H9 (cell line): ENCODE data around the gene TBCC. TPM values are rescaled to one million over a fixed set of nuclear protein-coding genes. Genes with fewer than 3 reads are reported as not detected.

Experiments used
- DNase-seq: peaks from one replicate; pipeline ENCODE4 v3.0.0-alpha.2; 2017
- H2AFZ ChIP-seq: one replicate; pipeline ENCODE4 v1.6.1; 2013; ENCODE audit warnings: mild to moderate bottlenecking, low read length, control low read depth, moderate library complexity
- H2AK5ac ChIP-seq: 2 replicates; pipeline ENCODE4 v1.6.1; 2013; ENCODE audit warnings: low read length, control low read depth, mixed read lengths; ENCODE audit not compliant: insufficient read length
- H2BK120ac ChIP-seq: one replicate; pipeline ENCODE4 v1.6.1; 2013; ENCODE audit warnings: low read depth, mild to moderate bottlenecking, low read length, control low read depth, inconsistent platforms; ENCODE audit not compliant: poor library complexity, severe bottlenecking
- H2BK12ac ChIP-seq: 2 replicates; pipeline ENCODE4 v1.6.1; 2013; ENCODE audit warnings: low read length, control low read depth, mixed read lengths, low read depth; ENCODE audit not compliant: insufficient read length
- H2BK15ac ChIP-seq: 2 replicates; pipeline ENCODE4 v1.6.1; 2013; ENCODE audit warnings: low read depth, low read length, control low read depth
- H2BK20ac ChIP-seq: one replicate; pipeline ENCODE4 v1.6.1; 2013; ENCODE audit warnings: low read depth, mild to moderate bottlenecking, low read length, control low read depth, inconsistent platforms; ENCODE audit not compliant: poor library complexity, severe bottlenecking
- H2BK5ac ChIP-seq: 2 replicates; pipeline ENCODE4 v1.6.1; 2013; ENCODE audit warnings: low read length, control low read depth, mixed read lengths; ENCODE audit not compliant: insufficient read length
- H3K14ac ChIP-seq: 2 replicates; pipeline ENCODE4 v1.6.1; 2013; ENCODE audit warnings: low read length, control low read depth; ENCODE audit not compliant: insufficient read depth
- H3K18ac ChIP-seq: 2 replicates; pipeline ENCODE4 v1.6.1; 2013; ENCODE audit warnings: low read depth, mild to moderate bottlenecking, mixed read lengths, low read length, control low read depth; ENCODE audit not compliant: insufficient read length
- H3K23ac ChIP-seq: 2 replicates; pipeline ENCODE4 v1.6.1; 2013; ENCODE audit warnings: low read length, control low read depth, mixed read lengths, low read depth; ENCODE audit not compliant: insufficient read length
- H3K23me2 ChIP-seq: 2 replicates; pipeline ENCODE4 v1.6.1; 2013; ENCODE audit warnings: low read depth, mild to moderate bottlenecking, mixed read lengths, low read length, control low read depth; ENCODE audit not compliant: insufficient read length, poor library complexity, severe bottlenecking
- H3K27ac ChIP-seq: 2 replicates; pipeline ENCODE4 v1.5.1; 2013; ENCODE audit warnings: low read length, control low read depth, mixed read lengths, low read depth; ENCODE audit not compliant: insufficient read length
- H3K27me3 ChIP-seq: 2 replicates; pipeline ENCODE4 v1.6.1; 2013; ENCODE audit warnings: low read length, control low read depth, inconsistent platforms; ENCODE audit not compliant: insufficient read depth
- H3K4ac ChIP-seq: 2 replicates; pipeline ENCODE4 v1.6.1; 2013; ENCODE audit warnings: low read depth, mild to moderate bottlenecking, control low read depth, inconsistent platforms, low read length, moderate library complexity
- H3K4me1 ChIP-seq: 2 replicates; pipeline ENCODE4 v1.6.1; 2013; ENCODE audit warnings: low read length, control low read depth, inconsistent platforms; ENCODE audit not compliant: insufficient read depth
- H3K4me2 ChIP-seq: 2 replicates; pipeline ENCODE4 v1.6.1; 2013; ENCODE audit warnings: low read length, control low read depth, mixed read lengths; ENCODE audit not compliant: insufficient read length, insufficient read depth
- H3K56ac ChIP-seq: 2 replicates; pipeline ENCODE4 v1.6.1; 2013; ENCODE audit warnings: low read depth, mild to moderate bottlenecking, mixed read lengths, low read length, control low read depth; ENCODE audit not compliant: insufficient read length
- H3K79me1 ChIP-seq: 2 replicates; pipeline ENCODE4 v1.6.1; 2013; ENCODE audit warnings: low read depth, mild to moderate bottlenecking, moderate library complexity, low read length, control low read depth, inconsistent platforms; ENCODE audit not compliant: insufficient read depth, poor library complexity, severe bottlenecking
- H3K79me2 ChIP-seq: 2 replicates; pipeline ENCODE4 v1.6.1; 2013; ENCODE audit warnings: low read length, control low read depth, inconsistent platforms; ENCODE audit not compliant: insufficient read depth
- H3K9ac ChIP-seq: 2 replicates; pipeline ENCODE4 v1.6.1; 2013; ENCODE audit warnings: low read length, control low read depth, mixed read lengths; ENCODE audit not compliant: insufficient read length; ENCODE audit errors: extremely low read depth
- H3K9me3 ChIP-seq: one replicate; pipeline ENCODE4 v1.6.1; 2013; ENCODE audit warnings: low read depth, low read length, inconsistent platforms; ENCODE audit not compliant: control insufficient read depth
- H3T11ph ChIP-seq: one replicate; pipeline ENCODE4 v1.6.1; 2013; ENCODE audit warnings: mild to moderate bottlenecking, low read length, control low read depth, inconsistent platforms
- H4K20me1 ChIP-seq: one replicate; pipeline ENCODE4 v1.6.1; 2013; ENCODE audit not compliant: control insufficient read depth, insufficient read length, insufficient read depth
- H4K5ac ChIP-seq: 2 replicates; pipeline ENCODE4 v1.6.1; 2013; ENCODE audit warnings: low read depth, mild to moderate bottlenecking, mixed read lengths, low read length, control low read depth; ENCODE audit not compliant: insufficient read length
- H4K8ac ChIP-seq: replicated peaks from 2 replicates; pipeline ENCODE4 v1.6.1; 2013; ENCODE audit warnings: low read length, control low read depth, mixed read lengths, low read depth; ENCODE audit not compliant: insufficient read length
- H4K91ac ChIP-seq: 2 replicates; pipeline ENCODE4 v1.6.1; 2013; ENCODE audit warnings: low read depth, mild to moderate bottlenecking, moderate library complexity, mixed read lengths, low read length, control low read depth; ENCODE audit not compliant: insufficient read length
- H3K27ac Mint-ChIP-seq, 3 experiments: 2 replicates in 2 of 3; 3 replicates in 1 of 3; pipeline ENCODE4 v1.8.0; 2020 to 2021; ENCODE audit warnings: mixed read lengths in 3 of 3, mild to moderate bottlenecking in 1 of 3, moderate library complexity in 1 of 3
- H3K27me3 Mint-ChIP-seq: 2 replicates; pipeline ENCODE4 v1.8.0; 2021; ENCODE audit warnings: low read depth, mild to moderate bottlenecking, moderate library complexity, mixed read lengths
- H3K36me3 Mint-ChIP-seq, 3 experiments: 2 replicates in 2 of 3; 3 replicates in 1 of 3; pipeline ENCODE4 v1.8.0; 2020 to 2021; ENCODE audit warnings: low read depth in 3 of 3, mixed read lengths in 3 of 3; ENCODE audit not compliant: insufficient read depth in 1 of 3
- H3K4me1 Mint-ChIP-seq, 2 experiments: 2 replicates each; pipeline ENCODE4 v1.8.0; 2020; ENCODE audit warnings: mixed read lengths in 2 of 2
- H3K4me3 Mint-ChIP-seq, 2 experiments: 2 replicates in 1 of 2; 3 replicates in 1 of 2; pipeline ENCODE4 v1.8.0; 2020 to 2021; ENCODE audit warnings: mild to moderate bottlenecking in 2 of 2, mixed read lengths in 2 of 2, moderate library complexity in 1 of 2
- H3K9me3 Mint-ChIP-seq, 2 experiments: 2 replicates in 1 of 2; 3 replicates in 1 of 2; pipeline ENCODE4 v1.8.0; 2020; ENCODE audit warnings: mild to moderate bottlenecking in 2 of 2, mixed read lengths in 2 of 2, moderate library complexity in 1 of 2
- CTCF ChIP-seq: fragments of 200-600 bp; sonication (generic); conservative IDR thresholded peaks from 3 replicates; pipeline ENCODE4 v1.8.0; 2021; ENCODE audit warnings: antibody characterized with exemption, mild to moderate bottlenecking
- WGBS: extraction: QIAGEN DNeasy Blood & Tissue Kit; methylation state at CpG from one replicate; pipeline ENCODE4 v1.1.7; 2013; ENCODE audit warnings: missing lambda C conversion rate, low lambda C conversion rate, mixed read lengths; ENCODE audit not compliant: insufficient read length; ENCODE audit errors: extremely low coverage; 5-methylcytosine and 5-hydroxymethylcytosine counted together
- total RNA-seq: library from RNA; stranded (reverse); gene quantifications from 2 replicates; pipeline ENCODE4 v1.2.1, GENCODE V29; 2021

The TBCC gene
- total RNA-seq, 1 experiment from 2014 or later: 25.6 TPM

- Histone ChIP-seq H3K14ac (no peak overlapping the region), H2AFZ (no peak overlapping the region), H3K18ac (no peak overlapping the region), H3K27me3 (no peaks in the 10 kb centered on the region), H4K5ac (no peak overlapping the region), H3K23me2 (no peaks in the 10 kb centered on the region), H3K9me3 (no peaks in the 10 kb centered on the region), H2BK120ac (no peak overlapping the region), H3T11ph (no peak overlapping the region), H4K91ac (no peak overlapping the region), H3K27ac (no peak overlapping the region), H3K4me2 (no peak overlapping the region), H3K56ac (no peak overlapping the region), H3K4ac (no peak overlapping the region), H4K20me1 (no peaks in the 10 kb centered on the region), H3K79me1 (no peaks in the 10 kb centered on the region), H2BK15ac (no peak overlapping the region), H2AK5ac (no peak overlapping the region), H3K79me2 (no peaks in the 10 kb centered on the region), H2BK5ac (no peak overlapping the region), H3K4me1 (peaks cover 9% of the 10 kb centered on the region; the same call in 1 of the 2 replicates), H3K9ac (no peak overlapping the region), H2BK20ac (no peak overlapping the region), H3K23ac (no peak overlapping the region), H4K8ac (no peak overlapping the region), H2BK12ac (no peak overlapping the region)
- H3K36me3 Mint-ChIP-seq: peaks cover 4 to 17% (median 10%) of the 10 kb centered on the region in 3 experiments; a peak in 5 of 7 replicates
- no peaks in the 10 kb centered on the region for H3K9me3 Mint-ChIP-seq
- 0 out of 2 replicates have a peak, but pooled peaks cover 2% of the 10 kb centered on the region for H3K27me3 Mint-ChIP-seq
- no peak overlapping the region for H3K27ac Mint-ChIP-seq
- TF ChIP-seq CTCF: no peak
- H3K4me3 Mint-ChIP-seq: no peak overlapping the region
- WGBS: no CpG with 5 or more reads among the region's 5 CpGs
- peaks cover 48 to 60% of the 10 kb centered on the region in 2 experiments for H3K4me1 Mint-ChIP-seq
- DNase-seq: no peak
Observed at GRCh38 chr6:42754759-42755158, 8.9 kb upstream of the TBCC start.
